Activated naive CD4-positive, alpha-beta T cell treated with anti-CD3 and anti-CD28 coated beads for 36 hours (primary cell): ENCODE measurements around the gene UNC5B. TPM values are rescaled to one million over a fixed set of nuclear protein-coding genes. Genes with fewer than 3 reads are reported as not detected.

Source experiments
- CTCF ChIA-PET: fragments of 350-600 bp; sonication (Branson Sonifier 250); formaldehyde crosslinking; loops from one replicate; lab custom pipeline; 2021; ENCODE audit warnings: antibody characterized with exemption; lab: Charles Lee
- DNase-seq: peaks from one replicate; pipeline ENCODE4 v3.0.0-alpha.2; 2020
- H3K27ac Mint-ChIP-seq: one replicate; pipeline ENCODE4 v1.8.0; 2021; ENCODE audit warnings: mild to moderate bottlenecking, mixed read lengths
- H3K27me3 Mint-ChIP-seq: one replicate; pipeline ENCODE4 v1.8.0; 2021; ENCODE audit warnings: low read depth, mixed read lengths
- H3K36me3 Mint-ChIP-seq: one replicate; pipeline ENCODE4 v1.8.0; 2021; ENCODE audit warnings: low read depth, mixed read lengths
- H3K4me1 Mint-ChIP-seq: one replicate; pipeline ENCODE4 v1.8.0; 2021; ENCODE audit warnings: low read depth, mixed read lengths
- H3K4me3 Mint-ChIP-seq: one replicate; pipeline ENCODE4 v1.8.0; 2021; ENCODE audit warnings: mild to moderate bottlenecking, moderate library complexity, mixed read lengths
- H3K9me3 Mint-ChIP-seq: one replicate; pipeline ENCODE4 v1.8.0; 2021; ENCODE audit warnings: mixed read lengths
- intact Hi-C: fragments of 100-400 bp; cut with micrococcal nuclease; formaldehyde crosslinking; loops from one replicate; pipeline ENCODE4 v1.15.1; 2023
- total RNA-seq, 2 experiments: library from RNA; stranded (reverse); gene quantifications; one replicate each; pipeline ENCODE4 v1.2.3, GENCODE V29; 2021

The UNC5B gene
- total RNA-seq, 2 experiments from 2014 or later: 0.05 TPM

DNA sequence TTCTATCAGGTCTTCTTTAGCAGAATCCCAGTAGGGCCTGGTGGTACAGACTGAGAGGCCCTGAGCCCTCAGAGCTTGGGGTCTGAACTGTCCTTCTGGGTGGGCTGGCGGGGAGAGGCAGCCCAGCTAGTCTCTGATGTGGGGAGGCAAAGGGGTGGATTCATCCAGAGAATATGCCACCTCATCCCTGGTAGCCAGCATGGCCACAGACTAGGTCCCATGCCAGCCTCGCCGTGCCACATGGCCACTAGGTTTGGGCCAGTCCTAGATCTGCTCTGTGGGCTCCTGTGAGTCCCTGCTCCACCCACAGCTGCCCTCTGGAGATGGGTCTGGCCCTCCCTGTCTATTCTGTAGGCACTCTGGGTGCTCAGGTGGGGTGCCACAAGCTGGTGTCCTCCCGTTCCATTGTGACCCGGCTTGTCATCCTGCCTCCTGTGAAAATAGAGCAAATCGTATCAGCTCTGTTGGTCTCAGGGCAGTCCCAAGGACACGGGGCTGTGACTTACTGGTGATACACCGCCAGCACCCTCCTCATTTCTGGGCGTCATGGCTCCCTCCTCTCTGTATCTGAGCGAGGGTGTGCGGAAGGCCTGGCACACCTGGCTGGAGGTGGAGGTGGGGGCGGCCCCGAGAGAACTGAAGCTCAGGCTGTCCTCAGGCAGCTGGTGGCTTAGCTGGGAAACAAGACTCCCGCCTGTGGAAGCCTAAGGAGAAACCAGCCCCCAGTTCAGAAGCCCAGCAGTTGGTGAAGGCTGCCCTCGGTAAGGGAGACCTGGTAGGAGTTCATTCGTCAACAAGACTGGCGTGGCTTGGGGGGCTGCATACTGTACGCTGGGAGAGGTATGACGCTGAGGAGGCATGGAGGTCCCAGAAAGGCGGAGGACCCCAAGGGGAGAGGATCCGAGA is 33.3 kb downstream of the UNC5B start:
- intact Hi-C loops: no loop called here
- H3K36me3 Mint-ChIP-seq: no peaks in the 10 kb centered on the region
- no peak overlapping the region for H3K27ac Mint-ChIP-seq
- CTCF ChIA-PET: interaction anchor here (0.8 to 1.4 kb wide), 3 partner anchors 25 to 39 kb away, joined by 3 to 4 read pairs (median 3); no protein-coding TSS in a partner anchor
- no peaks in the 10 kb centered on the region for H3K4me1 Mint-ChIP-seq
- H3K4me3 Mint-ChIP-seq: no peak overlapping the region
- H3K27me3 Mint-ChIP-seq: no peaks in the 10 kb centered on the region
- DNase-seq: no peak
- H3K9me3 Mint-ChIP-seq: no peaks in the 10 kb centered on the region

GRCh38 chr10:71246591-71247413 is 34.4 kb downstream of the UNC5B start:
- Mint-ChIP-seq H3K27ac (no peak overlapping the region), H3K4me3 (no peak overlapping the region), H3K27me3 (no peaks in the 10 kb centered on the region), H3K9me3 (no peaks in the 10 kb centered on the region), H3K36me3 (no peaks in the 10 kb centered on the region), H3K4me1 (no peaks in the 10 kb centered on the region)
- no peak for DNase-seq
- intact Hi-C loops: no loop called here
- CTCF ChIA-PET: interaction anchor here (0.5 to 1.3 kb wide), 2 partner anchors 24 to 666 kb away, joined by 3 read pairs; no protein-coding TSS in a partner anchor

- H3K4me1 Mint-ChIP-seq: no peaks in the 10 kb centered on the region
- CTCF ChIA-PET: interaction anchor here (0.8 kb wide), 1 partner anchor 37 kb away, joined by 3 read pairs; no protein-coding TSS in a partner anchor
- DNase-seq: no peak
- no peaks in the 10 kb centered on the region for H3K36me3 Mint-ChIP-seq
- H3K27me3 Mint-ChIP-seq: no peaks in the 10 kb centered on the region
- intact Hi-C loops: no loop called here
- H3K4me3 Mint-ChIP-seq: no peak overlapping the region
- no peak overlapping the region for H3K27ac Mint-ChIP-seq
- no peaks in the 10 kb centered on the region for H3K9me3 Mint-ChIP-seq
These were observed 35.0 kb downstream of the UNC5B start for GRCh38 chr10:71247414-71247705.

DNA sequence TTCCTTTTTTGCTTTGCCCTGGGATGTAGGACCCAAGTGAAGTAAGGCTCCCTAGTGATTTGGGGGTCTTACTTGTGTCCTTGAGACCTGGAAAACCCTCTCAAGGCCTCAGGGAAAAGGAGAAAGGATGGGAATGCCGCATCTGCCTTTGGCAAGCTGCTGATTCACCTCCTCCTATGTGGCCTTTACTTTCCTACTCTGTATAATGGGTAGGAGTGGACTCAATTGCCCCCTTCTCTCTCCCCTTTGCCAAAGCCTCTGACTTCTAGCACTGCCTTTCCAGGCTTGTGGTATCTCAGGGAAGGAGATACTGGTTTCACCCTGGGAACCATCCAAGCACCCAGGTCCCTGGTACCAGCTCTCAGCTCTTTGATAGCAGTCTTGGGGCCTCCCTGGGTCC is 35.4 kb downstream of the UNC5B start:
- CTCF ChIA-PET: interaction anchor here (0.8 kb wide), 1 partner anchor 37 kb away, joined by 3 read pairs; no protein-coding TSS in a partner anchor
- H3K4me3 Mint-ChIP-seq: no peak overlapping the region
- DNase-seq: no peak
- intact Hi-C loops: no loop called here
- no peaks in the 10 kb centered on the region for H3K27me3 Mint-ChIP-seq
- no peaks in the 10 kb centered on the region for H3K36me3 Mint-ChIP-seq
- no peaks in the 10 kb centered on the region for H3K4me1 Mint-ChIP-seq
- no peak overlapping the region for H3K27ac Mint-ChIP-seq
- no peaks in the 10 kb centered on the region for H3K9me3 Mint-ChIP-seq

DNA sequence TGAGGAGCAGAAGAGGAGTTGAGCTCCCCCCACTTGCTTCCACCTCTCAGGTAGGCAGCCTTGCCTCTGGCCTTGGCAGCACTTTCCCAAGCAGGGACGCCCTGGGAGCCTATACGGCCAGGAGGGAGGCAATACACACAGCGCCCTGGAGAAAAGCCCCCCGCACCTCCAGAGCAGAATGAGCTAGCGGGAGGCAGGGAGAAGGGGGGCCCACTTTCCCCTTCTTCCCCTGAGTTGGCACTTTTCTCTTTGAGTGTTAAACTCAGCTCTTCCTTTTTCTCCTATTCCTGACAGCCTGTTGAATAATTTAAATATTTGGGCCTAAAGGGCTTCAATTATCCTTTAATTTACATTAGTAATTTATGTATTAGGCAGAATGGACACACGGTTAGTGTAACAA is 35.8 kb downstream of the UNC5B start:
- Mint-ChIP-seq H3K4me3 (no peak overlapping the region), H3K9me3 (no peaks in the 10 kb centered on the region), H3K27ac (no peak overlapping the region), H3K27me3 (no peaks in the 10 kb centered on the region), H3K4me1 (no peaks in the 10 kb centered on the region), H3K36me3 (no peaks in the 10 kb centered on the region)
- intact Hi-C loops: no loop called here
- DNase-seq: no peak
- CTCF ChIA-PET: interaction anchor here (0.8 kb wide), 1 partner anchor 36 kb away, joined by 3 read pairs; no protein-coding TSS in a partner anchor

GRCh38 chr10:71249996-71250395 is 37.6 kb downstream of the UNC5B start:
- Mint-ChIP-seq H3K4me1 (no peaks in the 10 kb centered on the region), H3K27ac (no peak overlapping the region), H3K9me3 (no peaks in the 10 kb centered on the region), H3K36me3 (no peaks in the 10 kb centered on the region), H3K27me3 (no peaks in the 10 kb centered on the region), H3K4me3 (no peak overlapping the region)
- no peak for DNase-seq
- CTCF ChIA-PET: no interaction called here
- intact Hi-C loops: no loop called here

- no peak for DNase-seq
- intact Hi-C loops: no loop called here
- no peaks in the 10 kb centered on the region for H3K4me1 Mint-ChIP-seq
- H3K27ac Mint-ChIP-seq: no peak overlapping the region
- no peaks in the 10 kb centered on the region for H3K27me3 Mint-ChIP-seq
- H3K36me3 Mint-ChIP-seq: no peaks in the 10 kb centered on the region
- CTCF ChIA-PET: no interaction called here
- no peaks in the 10 kb centered on the region for H3K9me3 Mint-ChIP-seq
- no peak overlapping the region for H3K4me3 Mint-ChIP-seq
These were observed 38.0 kb downstream of the UNC5B start for GRCh38 chr10:71250405-71250804.

DNA sequence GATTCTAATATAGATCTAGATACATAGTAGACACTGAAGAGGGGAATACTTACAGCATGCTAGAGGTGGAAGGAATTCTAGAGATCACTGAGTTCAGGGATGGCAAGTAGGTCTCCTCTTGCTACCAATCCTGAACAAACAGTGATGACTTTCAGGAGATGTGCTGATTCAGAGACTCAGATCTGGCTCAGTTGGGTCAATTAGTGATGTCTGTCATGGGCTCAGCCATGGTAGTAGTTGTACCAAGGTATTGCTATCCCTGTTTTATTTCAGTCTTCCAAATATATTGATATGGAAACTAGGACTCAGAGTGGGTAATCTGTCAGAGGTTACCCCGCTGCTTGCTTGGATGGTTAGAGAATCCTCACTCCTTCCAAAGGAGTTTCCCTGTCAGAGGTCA is 38.5 kb downstream of the UNC5B start:
- intact Hi-C loops: no loop called here
- no peaks in the 10 kb centered on the region for H3K36me3 Mint-ChIP-seq
- H3K9me3 Mint-ChIP-seq: no peaks in the 10 kb centered on the region
- CTCF ChIA-PET: no interaction called here
- no peak overlapping the region for H3K27ac Mint-ChIP-seq
- no peak overlapping the region for H3K4me3 Mint-ChIP-seq
- no peaks in the 10 kb centered on the region for H3K27me3 Mint-ChIP-seq
- H3K4me1 Mint-ChIP-seq: no peaks in the 10 kb centered on the region
- DNase-seq: no peak

GRCh38 chr10:71251319-71251718 is 38.9 kb downstream of the UNC5B start:
- H3K9me3 Mint-ChIP-seq: no peaks in the 10 kb centered on the region
- CTCF ChIA-PET: no interaction called here
- no peaks in the 10 kb centered on the region for H3K27me3 Mint-ChIP-seq
- H3K4me1 Mint-ChIP-seq: no peaks in the 10 kb centered on the region
- H3K36me3 Mint-ChIP-seq: no peaks in the 10 kb centered on the region
- intact Hi-C loops: no loop called here
- H3K27ac Mint-ChIP-seq: no peak overlapping the region
- H3K4me3 Mint-ChIP-seq: no peak overlapping the region
- no peak for DNase-seq

- intact Hi-C loops: no loop called here
- Mint-ChIP-seq H3K27ac (no peak overlapping the region), H3K4me3 (no peak overlapping the region), H3K36me3 (no peaks in the 10 kb centered on the region), H3K27me3 (peaks cover 3% of the 10 kb centered on the region), H3K4me1 (no peaks in the 10 kb centered on the region), H3K9me3 (no peaks in the 10 kb centered on the region)
- CTCF ChIA-PET: no interaction called here
- no peak for DNase-seq
These were observed 39.9 kb downstream of the UNC5B start for GRCh38 chr10:71252220-71252619.

DNA sequence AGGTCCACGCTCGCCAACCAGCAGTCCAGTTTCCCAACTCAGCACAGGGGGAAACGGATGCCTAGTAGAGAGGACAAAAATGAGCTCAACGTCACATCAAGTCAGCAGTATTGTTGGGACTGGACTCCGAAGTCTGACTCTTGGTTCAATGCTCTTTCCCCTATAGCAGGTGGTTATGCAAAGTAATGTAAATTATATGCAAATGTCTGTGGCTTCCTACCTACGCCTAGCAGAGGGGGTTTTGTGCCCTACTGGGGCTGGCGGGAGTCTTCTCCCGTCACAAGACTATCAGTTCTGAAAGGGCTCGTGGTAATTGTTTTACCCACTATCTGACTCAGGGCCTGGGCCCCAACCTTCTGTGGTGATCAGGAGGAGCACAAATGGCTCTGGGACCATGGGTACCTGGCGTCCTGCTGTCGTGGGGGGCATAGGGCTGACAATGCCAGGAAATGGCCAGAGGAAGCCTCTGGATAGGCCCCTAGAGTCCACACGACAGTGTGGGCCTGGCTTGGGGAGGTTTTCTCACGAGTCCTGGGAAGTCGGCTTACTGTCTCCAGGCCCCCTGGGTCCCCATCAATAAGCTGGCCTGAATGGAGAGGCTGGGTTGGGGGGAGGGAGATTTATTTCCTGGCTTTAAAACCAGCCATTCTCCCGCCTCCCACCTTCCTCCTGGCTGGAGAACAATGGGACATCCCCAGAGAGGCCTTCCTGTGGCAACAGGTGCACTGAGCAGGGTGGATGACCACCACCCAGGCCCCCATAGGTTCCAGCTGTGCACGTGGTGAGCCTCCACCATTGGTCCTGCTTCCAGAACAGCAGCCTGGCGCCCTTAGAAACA is 41.8 kb downstream of the UNC5B start:
- Mint-ChIP-seq H3K4me3 (no peak overlapping the region), H3K9me3 (no peaks in the 10 kb centered on the region), H3K27me3 (peaks cover 3% of the 10 kb centered on the region), H3K4me1 (no peaks in the 10 kb centered on the region), H3K36me3 (no peaks in the 10 kb centered on the region), H3K27ac (no peak overlapping the region)
- CTCF ChIA-PET: no interaction called here
- intact Hi-C loops: no loop called here
- no peak for DNase-seq
